Measurements from ENCODE around the gene SLC7A4.
"Not testable (repeated sequence)": the region's sequence is repeated elsewhere in the genome, so short reads cannot be mapped to it uniquely, and the experiment has no call there.

Gene SLC7A4

DNA sequence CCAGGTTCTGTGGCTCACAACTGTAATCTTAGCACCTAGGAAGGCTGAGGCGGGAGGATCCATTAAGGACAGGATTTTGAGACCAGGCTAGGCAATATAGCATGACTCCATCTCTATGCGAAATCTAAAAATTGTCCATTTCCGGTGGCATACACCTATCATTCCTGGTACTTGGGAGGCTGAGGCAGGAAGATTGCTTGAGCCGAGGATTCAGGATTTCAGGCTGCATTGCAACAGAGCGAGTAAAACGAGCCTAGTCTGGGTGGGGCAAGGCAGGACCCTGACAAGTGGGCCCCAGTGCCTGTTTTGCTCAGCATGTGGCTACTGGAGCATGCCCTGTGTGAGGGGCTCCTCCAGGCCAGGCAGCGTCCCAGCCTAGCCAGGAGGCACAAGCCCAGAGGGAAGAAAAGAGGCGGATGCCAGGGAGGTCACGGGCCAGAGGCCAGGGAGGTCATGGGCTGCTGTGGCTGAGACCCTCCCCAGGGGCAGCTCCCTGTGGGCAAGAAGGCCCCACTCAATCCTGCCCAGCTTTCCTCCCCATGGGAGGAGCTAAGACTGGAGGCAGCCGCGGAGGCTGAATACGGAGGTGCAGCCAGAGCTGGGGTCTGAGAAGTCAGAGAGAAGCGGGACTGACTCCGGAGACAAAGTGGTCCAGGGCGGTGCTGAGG is 21.8 kb upstream of the SLC7A4 start:
- H3K27ac ChIP-seq: no peak overlapping the region
- no peak for DNase-seq (ENCODE audit: low spot score)
- TF ChIP-seq, protein P1, sequence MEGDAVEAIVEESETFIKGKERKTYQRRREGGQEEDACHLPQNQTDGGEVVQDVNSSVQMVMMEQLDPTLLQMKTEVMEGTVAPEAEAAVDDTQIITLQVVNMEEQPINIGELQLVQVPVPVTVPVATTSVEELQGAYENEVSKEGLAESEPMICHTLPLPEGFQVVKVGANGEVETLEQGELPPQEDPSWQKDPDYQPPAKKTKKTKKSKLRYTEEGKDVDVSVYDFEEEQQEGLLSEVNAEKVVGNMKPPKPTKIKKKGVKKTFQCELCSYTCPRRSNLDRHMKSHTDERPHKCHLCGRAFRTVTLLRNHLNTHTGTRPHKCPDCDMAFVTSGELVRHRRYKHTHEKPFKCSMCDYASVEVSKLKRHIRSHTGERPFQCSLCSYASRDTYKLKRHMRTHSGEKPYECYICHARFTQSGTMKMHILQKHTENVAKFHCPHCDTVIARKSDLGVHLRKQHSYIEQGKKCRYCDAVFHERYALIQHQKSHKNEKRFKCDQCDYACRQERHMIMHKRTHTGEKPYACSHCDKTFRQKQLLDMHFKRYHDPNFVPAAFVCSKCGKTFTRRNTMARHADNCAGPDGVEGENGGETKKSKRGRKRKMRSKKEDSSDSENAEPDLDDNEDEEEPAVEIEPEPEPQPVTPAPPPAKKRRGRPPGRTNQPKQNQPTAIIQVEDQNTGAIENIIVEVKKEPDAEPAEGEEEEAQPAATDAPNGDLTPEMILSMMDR (conservative IDR thresholded peaks at IDR 0.05; ENCODE audit: low read depth): no peak
- ChIA-PET CTCF (interaction anchor here (0.7 kb wide), 1 partner anchor 117 kb away, joined by 3 read pairs; no protein-coding TSS in a partner anchor), POLR2A (ENCODE audit: low non-redundant PET) (no interaction called here)

DNA sequence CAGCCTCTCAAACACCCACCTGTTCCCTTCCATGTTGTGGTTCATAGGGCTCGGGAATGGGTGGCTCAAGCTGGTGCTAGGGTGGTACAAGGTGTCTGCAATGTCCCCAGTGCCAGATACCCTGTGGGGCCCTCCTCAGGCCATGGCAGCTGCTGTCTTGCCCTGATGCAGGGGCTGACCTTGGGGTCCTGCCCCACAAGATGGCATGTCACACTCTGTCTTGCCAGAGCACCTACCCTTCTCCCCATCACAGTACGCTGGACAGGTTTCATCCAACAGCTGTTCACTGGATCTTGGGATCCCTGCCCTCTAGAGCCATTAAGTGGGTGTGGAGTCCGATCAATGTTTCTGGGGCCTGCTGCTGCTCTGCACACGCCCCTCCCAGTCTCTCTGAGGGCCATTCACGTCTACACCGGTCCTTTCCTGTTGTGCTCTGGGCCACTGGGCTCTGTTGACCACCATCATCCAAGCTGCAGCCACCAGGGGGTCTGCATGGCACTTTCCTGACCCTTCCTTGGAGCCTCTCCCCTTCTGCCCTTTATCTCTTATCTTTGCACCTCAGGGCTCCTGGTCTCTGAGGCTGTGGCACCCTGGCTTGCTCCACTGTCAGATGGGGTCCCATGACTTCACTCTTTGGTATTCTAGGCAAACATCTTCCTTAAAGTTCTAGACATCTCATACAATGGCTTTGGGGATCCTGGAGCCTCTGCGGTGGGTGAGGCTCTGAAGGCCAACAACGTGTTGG is 20.5 kb upstream of the SLC7A4 start:
- ChIA-PET POLR2A (ENCODE audit: low non-redundant PET) (no interaction called here), CTCF (no interaction called here)
- no peak overlapping the region for H3K27ac ChIP-seq
- TF ChIP-seq, protein P1 (conservative IDR thresholded peaks at IDR 0.05; ENCODE audit: low read depth): no peak
- no peak for DNase-seq (ENCODE audit: low spot score)

DNA sequence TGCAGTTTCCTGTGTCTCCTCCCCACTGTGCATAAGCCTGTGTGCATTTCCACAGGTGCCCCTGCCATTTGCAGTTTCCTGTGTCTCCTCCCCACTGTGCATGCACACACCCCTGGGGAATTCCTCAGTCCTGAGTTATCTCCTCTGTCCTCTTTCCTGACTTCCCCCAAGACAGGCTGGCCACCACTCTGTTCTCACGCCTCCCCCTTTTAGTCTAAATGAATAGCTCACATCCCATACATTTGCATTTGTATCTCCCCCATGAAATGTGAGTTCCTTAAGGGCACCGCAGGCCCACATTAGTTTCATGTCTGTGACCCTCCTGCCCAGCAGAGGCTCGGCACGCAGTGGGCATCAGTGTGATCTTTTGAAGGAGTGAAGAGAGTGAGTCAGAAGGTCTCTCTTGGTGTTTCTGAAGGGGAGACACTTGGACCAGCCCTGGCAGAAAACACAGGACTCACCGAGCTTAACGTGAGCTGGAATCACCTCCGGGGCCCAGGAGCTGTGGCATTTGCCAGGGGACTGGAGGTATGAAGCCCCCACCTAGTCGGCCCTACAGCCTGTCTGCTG is 19.6 kb upstream of the SLC7A4 start:
- ChIA-PET CTCF (no interaction called here), POLR2A (ENCODE audit: low non-redundant PET) (no interaction called here)
- TF ChIP-seq, protein P1 (conservative IDR thresholded peaks at IDR 0.05; ENCODE audit: low read depth): no peak
- no peak for DNase-seq (ENCODE audit: low spot score)
- H3K27ac ChIP-seq: peak overlapping the region; percentile 2; the same call in 1 of the 2 replicates

DNA sequence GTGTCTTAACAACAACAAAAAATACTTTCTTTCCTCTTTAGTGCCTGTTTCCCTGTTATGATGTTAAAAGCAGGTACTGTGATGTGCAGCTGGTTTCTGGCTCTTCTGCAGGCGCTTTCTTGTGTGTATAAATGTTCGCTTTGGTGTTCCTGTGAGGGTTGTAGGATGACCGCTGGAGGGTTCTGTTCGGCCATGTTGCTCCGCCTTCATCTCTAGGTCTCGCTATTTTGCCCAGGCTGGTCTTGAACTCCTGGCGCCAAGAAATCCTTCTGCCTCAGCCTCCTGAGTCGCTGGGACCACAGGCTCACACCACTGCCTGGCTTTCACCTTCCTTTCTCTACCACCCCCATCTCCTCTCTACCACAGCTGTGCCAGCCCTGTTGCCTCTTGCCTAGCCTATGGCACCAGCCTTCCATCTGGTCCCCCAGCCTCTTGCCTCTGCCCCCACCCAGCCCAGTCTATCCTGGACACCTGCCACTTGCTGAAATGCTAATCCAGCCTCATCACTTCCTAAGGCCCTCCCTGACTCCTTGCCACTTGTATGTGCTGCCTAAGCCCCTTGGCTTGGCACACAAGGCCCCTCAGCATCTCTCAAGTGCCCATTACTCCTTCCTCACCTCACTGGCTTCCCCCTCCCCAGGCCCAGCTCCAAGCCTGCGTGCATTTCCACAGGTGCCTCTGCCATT is 18.9 kb upstream of the SLC7A4 start:
- TF ChIP-seq, protein P1 (conservative IDR thresholded peaks at IDR 0.05; ENCODE audit: low read depth): no peak
- peak overlapping the region; percentile 2; the same call in 1 of the 2 replicates for H3K27ac ChIP-seq
- no peak for DNase-seq (ENCODE audit: low spot score)
- CTCF ChIA-PET: interaction anchor here (0.6 kb wide), 1 partner anchor 18 kb away, joined by 4 read pairs; no protein-coding TSS in a partner anchor
- POLR2A ChIA-PET (ENCODE audit: low non-redundant PET): no interaction called here

DNA sequence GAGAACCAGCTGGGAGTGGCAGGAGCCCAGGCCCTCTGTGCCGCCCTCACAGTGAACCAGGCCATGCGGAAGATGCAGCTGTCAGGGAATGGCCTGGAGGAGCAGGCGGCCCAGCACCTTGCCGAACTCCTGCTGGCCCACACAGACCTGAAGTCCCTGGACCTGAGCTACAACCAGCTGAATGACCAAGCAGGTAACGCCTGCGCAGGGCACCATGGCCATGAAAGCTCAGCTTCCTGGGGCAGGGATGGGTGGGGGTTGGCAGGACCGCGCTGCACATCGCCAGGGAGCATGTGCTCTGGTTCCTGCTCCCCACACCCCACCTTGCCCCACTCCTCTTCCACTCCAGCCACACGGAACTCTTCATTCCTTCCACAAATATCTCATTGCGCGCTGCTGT is 16.6 kb upstream of the SLC7A4 start:
- DNase-seq (ENCODE audit: low spot score); POLR2A ChIA-PET (ENCODE audit: low non-redundant PET); CTCF ChIA-PET; H3K27ac ChIP-seq: not testable (repeated sequence)

DNA sequence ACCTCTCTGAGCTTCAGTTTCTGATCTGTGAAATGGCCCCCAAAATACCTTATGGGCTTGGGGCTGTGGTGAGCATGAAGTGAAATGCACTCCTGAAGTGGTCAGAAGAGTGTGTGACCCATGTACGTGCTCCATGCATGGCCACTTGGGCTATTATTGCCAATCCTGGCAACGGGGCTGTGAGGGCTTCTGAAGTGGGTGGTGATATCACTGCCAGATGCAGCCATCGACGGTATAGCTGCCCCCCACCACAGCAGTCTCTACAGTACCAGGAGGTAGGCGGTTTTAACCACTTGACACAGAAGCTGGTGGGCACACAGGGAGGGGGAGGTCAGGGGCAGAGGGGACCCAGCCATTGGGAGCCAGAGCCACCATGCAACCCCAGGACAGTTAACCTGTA is 16.1 kb upstream of the SLC7A4 start:
- DNase-seq (ENCODE audit: low spot score); CTCF ChIA-PET; POLR2A ChIA-PET (ENCODE audit: low non-redundant PET); H3K27ac ChIP-seq: not testable (repeated sequence)

DNA sequence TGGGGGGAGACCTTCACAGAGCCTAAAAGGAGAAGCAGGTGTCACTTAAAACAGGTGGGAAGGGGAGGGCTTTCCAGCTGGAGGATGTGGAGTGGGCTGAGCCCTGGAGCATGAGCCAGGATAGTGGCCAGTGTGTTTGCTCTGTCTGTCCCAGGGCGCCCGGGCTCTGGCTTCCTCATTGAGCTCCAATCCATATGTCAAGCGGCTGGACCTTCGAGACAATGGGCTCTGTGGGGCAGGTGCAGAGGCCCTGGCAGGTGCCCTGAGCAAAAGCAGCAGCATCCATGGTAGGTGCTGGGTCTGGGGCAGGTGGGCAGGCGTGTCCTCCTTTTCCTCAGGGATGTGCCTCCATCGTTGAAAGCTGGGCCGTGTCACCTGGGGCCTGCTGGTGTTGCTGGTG is 15.4 kb upstream of the SLC7A4 start:
- no peak overlapping the region for H3K27ac ChIP-seq
- CTCF ChIA-PET: no interaction called here
- POLR2A ChIA-PET (ENCODE audit: low non-redundant PET): no interaction called here
- TF ChIP-seq, protein P1 (conservative IDR thresholded peaks at IDR 0.05; ENCODE audit: low read depth): no peak
- no peak for DNase-seq (ENCODE audit: low spot score)
